ENCODE data around the gene BAHCC1. TPM values are rescaled to one million over a fixed set of nuclear protein-coding genes. Genes with fewer than 3 reads are reported as not detected.

BAHCC1 gene
- total and polyA plus RNA-seq, 2 donors from 2014 or later, result 2.6 to 20.5 TPM

DNA sequence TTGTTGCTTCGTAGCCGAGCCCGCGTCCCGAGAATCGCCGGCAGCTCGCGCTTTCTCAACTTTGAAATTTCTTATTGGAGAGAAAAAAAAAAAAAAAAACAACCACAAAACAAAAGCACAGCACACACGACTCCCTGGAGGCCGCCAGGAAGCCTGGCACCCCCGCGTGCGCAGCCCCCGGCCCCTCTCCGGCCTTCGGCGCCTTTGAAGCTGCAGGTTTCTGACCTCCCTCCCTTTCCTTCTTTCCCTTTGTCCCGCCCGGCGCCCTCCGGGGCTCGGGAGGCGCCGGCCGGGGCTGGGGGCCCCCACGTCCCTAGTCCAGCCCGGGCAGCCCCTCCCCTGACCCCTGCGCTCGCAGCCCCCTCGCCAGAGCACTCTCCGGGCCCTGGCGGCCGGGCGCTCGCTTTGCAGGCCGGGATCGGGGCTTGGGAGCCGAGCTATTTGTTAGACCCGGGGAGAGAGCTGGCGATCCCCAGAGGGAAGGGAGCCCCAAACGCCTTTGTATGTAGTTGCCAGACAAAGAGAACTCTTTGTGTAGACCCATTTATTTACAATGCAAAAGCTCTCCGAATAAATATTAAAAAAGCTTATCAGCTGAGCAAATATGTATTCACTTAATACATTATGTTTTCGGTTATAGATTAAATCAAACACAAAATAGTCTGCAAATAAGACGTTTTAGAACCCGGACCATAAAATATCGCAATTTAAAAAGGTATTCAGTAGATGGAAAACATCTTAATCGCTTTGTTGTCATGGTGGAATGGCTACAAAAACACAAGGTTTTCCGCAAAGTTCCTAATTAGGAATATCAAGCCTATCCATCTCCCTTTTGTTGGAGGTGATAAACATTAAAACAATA lies 2.3 kb downstream of the BAHCC1 start:
- no peak for FAIRE-seq
- Histone ChIP-seq H3K4me3 (ENCODE audit: low read length in 3 of 3) (peak overlapping the region; percentile 68 to 83 (median 72)), H3K27me3 (ENCODE audit: control insufficient read depth, insufficient read depth, low read length) (no peaks in the 10 kb centered on the region), H3K4me1 (ENCODE audit: control insufficient read depth in 2 of 3, insufficient read depth in 2 of 3, low read depth in 1 of 3, low read length in 3 of 3) (peaks cover 4 to 25% (median 22%) of the 10 kb centered on the region in 3 donors), H3K36me3 (ENCODE audit: control insufficient read depth in 2 of 3, insufficient read depth in 3 of 3, low read length in 3 of 3) (no peaks in the 10 kb centered on the region), H3K9ac (ENCODE audit: low read length in 3 of 3) (peak overlapping the region; percentile 51 to 93 (median 87)), H3K27ac (ENCODE audit: low read depth in 2 of 2, low read length in 2 of 2) (peak overlapping the region; percentile 88 to 93), H3K9me3 (ENCODE audit: control insufficient read depth in 2 of 3, insufficient read depth in 1 of 3, low read length in 3 of 3) (no peaks in the 10 kb centered on the region)
- intact Hi-C loops (cut with DNase I), result loop anchor here (2.0 kb wide), 1 partner anchor 113 kb away; no protein-coding TSS in a partner anchor
- peak in 3 of 5 donors; percentile 68 to 82 (median 77) for DNase-seq
- TF ChIP-seq, protein P1, sequence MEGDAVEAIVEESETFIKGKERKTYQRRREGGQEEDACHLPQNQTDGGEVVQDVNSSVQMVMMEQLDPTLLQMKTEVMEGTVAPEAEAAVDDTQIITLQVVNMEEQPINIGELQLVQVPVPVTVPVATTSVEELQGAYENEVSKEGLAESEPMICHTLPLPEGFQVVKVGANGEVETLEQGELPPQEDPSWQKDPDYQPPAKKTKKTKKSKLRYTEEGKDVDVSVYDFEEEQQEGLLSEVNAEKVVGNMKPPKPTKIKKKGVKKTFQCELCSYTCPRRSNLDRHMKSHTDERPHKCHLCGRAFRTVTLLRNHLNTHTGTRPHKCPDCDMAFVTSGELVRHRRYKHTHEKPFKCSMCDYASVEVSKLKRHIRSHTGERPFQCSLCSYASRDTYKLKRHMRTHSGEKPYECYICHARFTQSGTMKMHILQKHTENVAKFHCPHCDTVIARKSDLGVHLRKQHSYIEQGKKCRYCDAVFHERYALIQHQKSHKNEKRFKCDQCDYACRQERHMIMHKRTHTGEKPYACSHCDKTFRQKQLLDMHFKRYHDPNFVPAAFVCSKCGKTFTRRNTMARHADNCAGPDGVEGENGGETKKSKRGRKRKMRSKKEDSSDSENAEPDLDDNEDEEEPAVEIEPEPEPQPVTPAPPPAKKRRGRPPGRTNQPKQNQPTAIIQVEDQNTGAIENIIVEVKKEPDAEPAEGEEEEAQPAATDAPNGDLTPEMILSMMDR (IDR thresholded peaks at IDR 0.05; ENCODE audit: borderline replicate concordance, extremely low read depth, insufficient read depth), result no peak

DNA sequence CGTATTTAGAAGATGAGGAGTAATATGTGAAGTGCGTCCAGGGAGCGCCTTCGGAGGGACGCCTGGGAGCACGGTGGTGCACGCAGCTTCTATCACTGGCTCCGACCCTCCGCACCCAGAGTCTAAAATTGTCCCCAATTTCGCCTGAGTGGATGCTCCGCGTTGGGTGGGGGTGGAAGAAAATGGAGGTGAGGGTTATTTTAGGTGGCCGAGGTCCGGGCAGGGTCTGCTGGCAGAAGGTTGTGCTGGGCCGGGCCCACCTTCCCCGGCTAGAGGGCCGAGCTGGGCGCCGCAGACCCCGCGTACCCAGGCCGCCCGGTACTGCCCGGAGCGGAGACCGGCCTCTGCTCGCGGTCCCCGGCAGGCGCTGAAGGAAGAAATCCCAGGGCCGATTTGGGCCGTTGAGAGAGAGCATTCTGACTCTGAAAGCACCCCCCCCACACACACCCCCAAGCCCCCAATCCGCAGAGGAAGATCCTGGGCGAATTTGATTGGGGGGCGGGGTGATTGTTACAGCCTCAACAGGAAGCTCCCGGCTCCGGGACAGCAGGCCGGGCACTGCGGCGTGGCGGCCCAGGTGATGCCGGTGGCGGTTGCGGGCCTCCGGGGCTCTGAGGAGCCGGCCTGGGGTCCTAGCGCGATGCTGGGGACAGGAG lies 3.0 kb downstream of the BAHCC1 start:
- Histone ChIP-seq H3K36me3 (ENCODE audit: control insufficient read depth in 2 of 3, insufficient read depth in 3 of 3, low read length in 3 of 3) (no peaks in the 10 kb centered on the region), H3K4me1 (ENCODE audit: control insufficient read depth in 2 of 3, insufficient read depth in 2 of 3, low read depth in 1 of 3, low read length in 3 of 3) (peaks cover 4 to 28% (median 27%) of the 10 kb centered on the region in 3 donors), H3K9ac (ENCODE audit: low read length in 3 of 3) (peak overlapping the region; percentile 51 to 93 (median 87)), H3K9me3 (ENCODE audit: control insufficient read depth in 2 of 3, insufficient read depth in 1 of 3, low read length in 3 of 3) (no peaks in the 10 kb centered on the region), H3K27ac (ENCODE audit: low read depth in 2 of 2, low read length in 2 of 2) (peak overlapping the region; percentile 88 to 93), H3K27me3 (ENCODE audit: control insufficient read depth, insufficient read depth, low read length) (no peaks in the 10 kb centered on the region), H3K4me3 (ENCODE audit: low read length in 3 of 3) (peak overlapping the region; percentile 68 to 83 (median 72))
- intact Hi-C loops (cut with DNase I), result no loop called here
- FAIRE-seq (no peak), DNase-seq (peak in 3 of 5 donors; percentile 81 to 90 (median 89))
- TF ChIP-seq, protein P1 (IDR thresholded peaks at IDR 0.05; ENCODE audit: borderline replicate concordance, extremely low read depth, insufficient read depth), result no peak

DNA sequence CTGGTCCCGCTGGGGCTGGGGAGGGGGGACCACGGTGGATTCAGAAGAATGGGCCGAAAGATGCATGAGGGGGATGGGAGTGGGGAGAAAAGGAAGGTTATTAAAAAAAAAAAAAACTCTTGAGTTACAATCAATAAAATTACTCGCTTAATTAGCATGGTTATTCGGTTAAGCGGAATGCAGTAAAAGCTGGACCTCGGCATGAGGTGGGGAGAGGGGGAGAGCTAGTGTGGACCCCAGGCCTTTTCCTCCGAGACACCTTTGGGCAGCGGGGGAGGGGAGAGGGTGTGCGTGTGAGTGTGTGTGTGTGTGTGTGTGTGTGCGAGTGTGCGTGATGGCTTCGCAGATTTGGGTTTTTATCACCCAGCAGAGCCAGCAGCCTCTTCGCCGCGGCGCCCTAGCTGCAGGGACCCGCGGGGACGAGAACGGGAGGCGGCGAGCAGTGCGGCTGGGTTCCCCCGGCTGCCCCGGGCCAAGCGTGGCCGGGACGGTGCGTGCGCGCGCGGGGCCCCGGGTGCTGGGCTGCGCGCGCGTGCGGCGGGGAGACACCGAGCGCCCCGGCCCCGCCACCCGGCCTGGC lies 3.7 kb downstream of the BAHCC1 start:
- DNase-seq (peak in 3 of 5 donors; percentile 67 to 80 (median 72)), FAIRE-seq (no peak)
- intact Hi-C loops (cut with DNase I), result no loop called here
- Histone ChIP-seq H3K27me3 (ENCODE audit: control insufficient read depth, insufficient read depth, low read length) (no peaks in the 10 kb centered on the region), H3K4me3 (ENCODE audit: low read length in 3 of 3) (peak overlapping the region; percentile 57 to 83 (median 62)), H3K4me1 (ENCODE audit: control insufficient read depth in 2 of 3, insufficient read depth in 2 of 3, low read depth in 1 of 3, low read length in 3 of 3) (peaks cover 4 to 31% (median 31%) of the 10 kb centered on the region in 3 donors), H3K27ac (ENCODE audit: low read depth in 2 of 2, low read length in 2 of 2) (peak overlapping the region; percentile 88 to 93), H3K36me3 (ENCODE audit: control insufficient read depth in 2 of 3, insufficient read depth in 3 of 3, low read length in 3 of 3) (no peaks in the 10 kb centered on the region), H3K9me3 (ENCODE audit: control insufficient read depth in 2 of 3, insufficient read depth in 1 of 3, low read length in 3 of 3) (no peaks in the 10 kb centered on the region), H3K9ac (ENCODE audit: low read length in 3 of 3) (peak overlapping the region; percentile 47 to 93 (median 87))
- TF ChIP-seq, protein P1 (IDR thresholded peaks at IDR 0.05; ENCODE audit: borderline replicate concordance, extremely low read depth, insufficient read depth), result no peak
